Stimulated activated CD8-positive, alpha-beta memory T cell treated with anti-CD3 and anti-CD28 coated beads, Interleukin-4, amount 100 ng/mL, for 48 hours (primary cell): ENCODE data around the gene ZMYND15.
A peak's percentile ranks its signal among the peaks of the same experiment; 100 is the strongest.
"Not testable (repeated sequence)": the region's sequence is repeated elsewhere in the genome, so short reads cannot be mapped to it uniquely, and the experiment has no call there.

Experiments
- DNase-seq: peaks from one replicate; pipeline ENCODE4 v3.0.0-alpha.2; 2020

Gene ZMYND15, protein sequence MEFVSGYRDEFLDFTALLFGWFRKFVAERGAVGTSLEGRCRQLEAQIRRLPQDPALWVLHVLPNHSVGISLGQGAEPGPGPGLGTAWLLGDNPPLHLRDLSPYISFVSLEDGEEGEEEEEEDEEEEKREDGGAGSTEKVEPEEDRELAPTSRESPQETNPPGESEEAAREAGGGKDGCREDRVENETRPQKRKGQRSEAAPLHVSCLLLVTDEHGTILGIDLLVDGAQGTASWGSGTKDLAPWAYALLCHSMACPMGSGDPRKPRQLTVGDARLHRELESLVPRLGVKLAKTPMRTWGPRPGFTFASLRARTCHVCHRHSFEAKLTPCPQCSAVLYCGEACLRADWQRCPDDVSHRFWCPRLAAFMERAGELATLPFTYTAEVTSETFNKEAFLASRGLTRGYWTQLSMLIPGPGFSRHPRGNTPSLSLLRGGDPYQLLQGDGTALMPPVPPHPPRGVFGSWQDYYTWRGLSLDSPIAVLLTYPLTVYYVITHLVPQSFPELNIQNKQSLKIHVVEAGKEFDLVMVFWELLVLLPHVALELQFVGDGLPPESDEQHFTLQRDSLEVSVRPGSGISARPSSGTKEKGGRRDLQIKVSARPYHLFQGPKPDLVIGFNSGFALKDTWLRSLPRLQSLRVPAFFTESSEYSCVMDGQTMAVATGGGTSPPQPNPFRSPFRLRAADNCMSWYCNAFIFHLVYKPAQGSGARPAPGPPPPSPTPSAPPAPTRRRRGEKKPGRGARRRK

DNA sequence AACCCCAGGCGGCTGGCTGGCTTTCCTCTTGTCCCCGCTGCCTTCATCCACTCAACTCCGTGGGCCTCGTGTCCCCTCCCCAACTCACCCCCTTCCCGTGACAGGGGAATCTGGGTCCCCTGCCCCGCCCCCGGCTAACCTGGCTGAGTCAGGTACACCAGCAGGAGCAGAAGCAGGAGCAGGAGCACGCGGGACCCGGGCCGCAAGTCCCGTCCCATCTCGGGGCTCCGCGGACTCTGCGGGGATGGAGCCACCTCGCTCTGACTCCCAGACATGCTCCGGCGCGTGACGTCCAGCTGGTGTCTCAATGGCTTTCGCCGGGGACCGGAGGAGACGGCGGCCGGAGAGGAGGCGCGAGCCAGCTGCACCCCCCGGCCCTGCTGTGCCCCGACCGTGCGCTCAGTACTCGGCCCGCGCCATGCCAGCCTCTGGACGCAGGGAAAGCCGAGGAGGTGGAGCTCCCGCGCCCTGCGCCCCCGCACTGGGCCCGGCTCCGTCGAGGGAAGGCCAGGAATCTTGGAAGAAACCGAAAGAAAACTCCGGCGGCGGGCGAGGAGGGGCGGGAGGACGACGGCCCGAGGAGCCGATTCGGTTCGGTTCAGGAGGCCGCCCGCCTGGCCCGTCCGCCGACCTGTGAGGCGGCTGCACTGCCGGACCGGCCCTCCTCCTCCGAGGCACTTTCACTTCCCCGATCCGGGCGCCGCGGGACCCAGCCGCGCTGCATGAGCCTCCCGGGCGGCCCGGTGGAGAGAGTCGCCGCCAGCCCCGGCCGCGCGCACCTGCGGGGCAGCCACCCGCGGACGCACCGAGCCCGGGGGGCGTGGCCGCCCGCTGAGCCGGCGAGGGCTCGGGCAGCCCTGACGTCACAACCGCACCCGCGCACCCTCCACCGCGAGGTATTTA lies at the start of gene ZMYND15, which contains the start of gene CXCL16:
TSS of gene ZMYND15 (plus strand) at position 712 of the 903 bp plus-strand sequence. CDS start 716 bp downstream, outside the sequence.
TSS of gene CXCL16 (minus strand) at position 807 of the 903 bp plus-strand sequence. CDS start at position 218, 589 bp downstream.
- peak; percentile 68 for DNase-seq

DNA sequence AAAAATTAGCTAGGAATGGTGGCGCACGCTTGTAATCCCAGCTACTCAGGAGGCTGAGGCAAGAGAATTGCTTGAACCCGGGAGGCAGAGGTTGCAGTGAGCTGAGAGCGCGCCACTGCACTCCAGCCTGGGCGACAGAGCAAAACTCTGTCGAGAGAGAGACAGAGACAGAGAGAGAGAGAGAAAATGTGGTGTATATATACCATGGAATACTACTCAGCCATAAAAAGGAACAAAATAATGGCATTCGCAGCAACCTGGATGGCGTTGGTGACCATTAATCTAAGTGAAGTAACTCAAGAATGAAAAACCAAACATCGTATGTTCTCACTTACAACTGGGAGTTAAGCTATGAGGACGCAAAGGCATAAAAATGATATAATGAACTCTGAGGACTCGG lies 49.8 kb upstream of the ZMYND15 start:
- DNase-seq = not testable (repeated sequence)

DNA sequence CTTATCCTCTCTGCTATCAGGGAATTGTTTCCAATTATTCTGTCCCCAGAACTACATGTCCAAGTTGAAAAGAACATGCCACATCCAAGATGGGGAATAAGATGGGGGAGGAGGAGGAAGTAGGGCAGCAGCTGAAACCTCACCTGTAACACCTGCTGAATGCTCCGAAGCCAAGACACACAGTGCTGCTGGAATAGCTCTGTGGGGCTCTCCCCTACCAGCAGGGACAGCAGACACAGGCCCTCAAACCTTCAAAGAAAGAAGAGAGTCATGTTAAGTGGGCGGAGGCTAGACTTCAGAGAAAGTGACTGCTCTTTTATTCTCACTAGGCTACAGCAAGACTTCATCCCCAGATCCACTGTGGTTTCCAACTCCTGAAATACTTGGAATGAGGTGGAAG lies 48.9 kb upstream of the ZMYND15 start:
- DNase-seq = no peak

GRCh38 chr17:4691686-4692085 lies 47.9 kb upstream of the ZMYND15 start:
- DNase-seq = no peak

- DNase-seq = no peak
Observed at GRCh38 chr17:4693416-4693815, 46.2 kb upstream of the ZMYND15 start.

DNA sequence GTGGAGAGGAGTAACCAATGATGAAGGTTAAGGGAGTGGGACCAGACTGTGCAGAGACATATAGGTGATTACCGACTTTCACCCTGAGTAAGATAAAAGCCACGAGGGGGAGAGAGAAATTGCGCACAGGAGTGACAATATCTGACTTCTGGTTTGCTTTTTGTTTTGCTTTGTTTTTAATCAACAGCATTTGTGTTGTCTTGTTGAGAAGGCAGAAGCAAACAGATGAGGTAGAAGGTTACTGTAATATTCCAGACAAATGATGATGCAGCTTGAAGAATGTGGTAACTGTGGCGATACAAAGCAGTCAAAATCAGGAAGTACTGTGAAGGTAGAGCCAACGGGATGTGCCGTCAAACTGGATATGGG lies 43.2 kb upstream of the ZMYND15 start:
- no peak for DNase-seq

GRCh38 chr17:4699401-4700056 lies 40.1 kb upstream of the ZMYND15 start:
- not testable (repeated sequence) for DNase-seq

GRCh38 chr17:4701116-4701515 lies 38.5 kb upstream of the ZMYND15 start:
- DNase-seq = no peak

DNA sequence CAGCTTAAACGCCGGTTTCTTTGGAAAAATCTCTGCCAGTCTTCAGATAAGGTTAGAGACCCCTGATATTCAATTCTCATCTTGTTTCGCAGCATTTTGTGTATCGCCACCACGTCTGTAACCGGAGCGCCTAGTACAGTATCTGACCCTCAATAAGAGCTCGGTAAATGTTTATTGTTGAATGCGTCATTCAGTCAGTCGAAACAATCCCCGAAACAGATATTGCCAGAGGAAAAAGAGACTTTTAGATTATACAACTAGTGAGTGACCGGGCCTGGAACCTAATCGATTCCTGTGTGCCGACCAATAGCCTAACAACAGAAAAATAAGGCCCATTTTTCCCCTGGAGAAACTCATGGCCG lies 36.3 kb upstream of the ZMYND15 start:
- DNase-seq = no peak

DNA sequence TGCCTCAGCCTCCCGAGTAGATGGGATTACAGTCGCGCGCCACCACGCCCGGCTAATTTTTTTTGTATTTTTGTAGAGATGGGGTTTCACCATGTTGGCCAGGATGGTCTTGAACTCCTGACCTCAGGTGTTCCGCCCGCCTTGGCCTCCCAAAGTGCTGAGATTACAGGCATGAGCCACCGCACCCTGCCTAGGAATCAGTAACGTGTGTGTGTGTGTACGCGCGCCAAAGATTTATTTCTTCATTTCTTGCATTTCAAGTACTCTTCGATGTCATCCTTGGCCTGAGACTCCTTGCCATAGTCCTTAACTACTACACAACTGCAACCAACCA lies 35.1 kb upstream of the ZMYND15 start:
- DNase-seq = not testable (repeated sequence)

GRCh38 chr17:4704991-4705390 lies 34.6 kb upstream of the ZMYND15 start:
- DNase-seq = no peak

- no peak for DNase-seq
Observed at GRCh38 chr17:4706121-4706520, 33.5 kb upstream of the ZMYND15 start.

DNA sequence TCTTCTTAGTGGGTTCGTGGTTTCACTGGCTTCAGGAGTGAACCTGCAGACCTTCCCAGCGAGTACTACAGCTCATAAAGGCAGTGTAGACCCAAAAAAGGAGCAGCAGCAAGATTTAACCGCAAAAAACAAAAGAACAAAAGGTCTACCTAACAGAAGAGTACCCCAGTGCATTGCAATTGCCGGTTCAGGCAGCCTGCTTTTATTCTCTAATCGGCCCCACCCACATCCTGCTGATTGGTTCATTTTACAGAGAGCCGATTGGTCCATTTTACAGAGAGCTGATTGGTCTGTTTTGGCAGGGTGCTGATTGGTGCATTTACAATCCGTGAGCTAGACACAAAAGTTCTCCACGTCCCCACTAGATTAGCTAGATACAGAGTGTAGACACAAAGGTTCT lies 31.2 kb upstream of the ZMYND15 start:
- DNase-seq = peak; percentile 73

GRCh38 chr17:4709794-4710692 lies 29.6 kb upstream of the ZMYND15 start, which contains the start of gene ARRB2:
TSS of gene ARRB2 (plus strand) at chr17:4710632. CDS start at chr17:4710722, 90 bp downstream.
- peak; percentile 98 for DNase-seq

DNA sequence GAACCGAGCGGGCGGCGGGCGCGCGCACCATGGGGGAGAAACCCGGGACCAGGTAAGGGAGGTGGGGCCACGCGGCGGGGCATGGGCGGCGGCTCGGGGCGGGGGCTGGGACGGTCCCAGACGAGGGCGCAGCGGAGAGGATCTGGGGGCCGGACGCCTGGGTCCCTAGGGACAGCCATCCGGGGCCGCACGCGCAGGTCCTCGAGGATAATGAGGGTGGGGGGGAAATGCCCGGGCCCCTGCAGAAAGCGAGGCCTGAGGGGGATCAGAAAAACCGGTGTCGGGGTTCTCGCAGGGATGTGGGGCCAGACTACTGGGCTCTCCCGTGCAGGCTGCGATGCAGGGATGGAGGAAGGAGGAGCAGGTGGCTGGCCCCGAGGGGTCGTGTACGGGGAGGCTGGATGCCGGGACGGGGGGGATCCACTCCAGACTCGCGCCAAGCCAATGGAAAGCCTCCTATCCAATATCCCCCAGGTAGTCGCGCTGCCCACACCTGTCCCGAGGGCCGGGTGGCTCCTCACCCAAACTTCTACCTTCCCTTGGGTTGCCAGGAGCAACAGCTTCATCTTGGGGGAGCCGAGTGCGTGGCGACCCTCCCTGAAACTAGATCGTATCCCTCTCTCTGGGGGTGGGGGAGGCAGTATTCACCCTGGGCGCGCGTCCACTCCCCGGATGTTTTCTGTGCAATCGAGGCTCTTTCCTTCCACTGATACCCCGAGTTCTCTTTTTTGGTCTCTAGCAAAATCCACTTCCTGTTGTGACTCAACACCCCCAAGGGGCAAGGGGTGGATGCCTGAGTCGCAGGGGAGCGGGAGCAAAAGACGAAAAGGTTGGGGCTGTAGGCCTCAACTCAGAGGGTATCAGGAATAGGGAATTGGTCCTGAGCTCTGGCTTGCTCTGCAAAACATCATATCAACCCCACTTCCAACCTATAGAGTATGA lies 28.7 kb upstream of the ZMYND15 start:
- DNase-seq = peak; percentile 65

GRCh38 chr17:4711661-4712181 lies 27.9 kb upstream of the ZMYND15 start:
- no peak for DNase-seq

GRCh38 chr17:4712526-4712925 lies 27.1 kb upstream of the ZMYND15 start:
- DNase-seq = no peak

DNA sequence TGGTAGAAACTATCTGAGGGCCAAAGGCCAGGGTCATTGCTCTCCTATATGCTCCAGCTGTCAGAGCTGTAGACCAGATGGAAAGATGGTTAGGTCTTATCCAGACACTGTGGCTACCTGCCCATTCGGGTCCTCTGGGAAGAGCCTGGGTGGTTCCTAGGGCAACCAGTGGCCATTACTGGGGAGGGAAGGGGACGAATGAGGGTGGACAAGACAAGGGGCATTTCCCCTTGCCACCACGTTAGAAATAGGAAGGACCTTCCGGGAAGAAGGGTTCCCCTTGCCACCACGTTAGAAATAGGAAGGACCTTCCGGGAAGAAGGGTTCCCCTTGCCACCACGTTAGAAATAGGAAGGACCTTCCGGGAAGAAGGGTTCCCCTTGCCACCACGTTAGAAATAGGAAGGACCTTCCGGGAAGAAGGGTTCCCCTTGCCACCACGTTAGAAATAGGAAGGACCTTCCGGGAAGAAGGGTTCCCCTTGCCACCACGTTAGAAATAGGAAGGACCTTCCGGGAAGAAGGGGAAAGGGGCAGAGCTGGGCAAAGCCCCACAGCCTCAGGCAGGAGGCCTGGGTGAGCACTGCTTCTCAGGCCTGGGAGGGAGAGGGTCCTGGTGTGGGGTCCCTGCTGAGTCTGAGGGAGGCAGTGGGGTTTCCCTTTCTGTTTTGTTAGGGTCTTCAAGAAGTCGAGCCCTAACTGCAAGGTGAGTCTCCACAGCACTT lies 25.1 kb upstream of the ZMYND15 start:
- not testable (repeated sequence) for DNase-seq

DNA sequence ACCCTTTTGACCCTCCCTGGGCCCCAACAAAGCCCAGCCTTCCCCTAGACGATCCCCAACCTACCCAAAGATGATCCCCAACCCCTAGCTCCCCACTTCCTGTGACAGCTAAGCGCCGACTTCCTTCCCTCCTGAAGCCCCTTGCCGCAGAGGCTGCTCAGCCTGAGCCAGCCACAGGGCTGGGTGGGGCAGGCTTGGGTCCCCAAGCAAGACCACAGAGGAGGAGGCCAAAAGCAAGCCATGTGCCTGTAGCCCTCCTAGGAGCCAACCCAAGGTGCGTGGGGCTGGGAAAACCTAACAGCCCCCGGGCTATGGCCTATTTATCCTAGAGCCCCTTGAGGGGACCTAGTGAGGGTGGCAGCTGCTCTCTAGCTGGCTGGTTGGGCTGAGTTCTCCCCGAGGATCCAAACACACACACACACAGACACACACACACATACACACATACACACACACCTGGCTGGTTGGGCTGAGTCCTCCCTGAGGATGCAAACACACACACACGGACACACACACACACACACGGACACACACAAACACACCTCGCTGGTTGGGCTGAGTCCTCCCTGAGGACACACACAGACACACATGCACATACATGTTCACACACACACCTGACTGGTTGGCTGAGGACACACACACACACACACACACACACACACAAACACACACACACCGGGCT lies 24.4 kb upstream of the ZMYND15 start:
- peak; percentile 68 for DNase-seq
